ENCODE data around the gene EDEM3. TPM values are rescaled to one million over a fixed set of nuclear protein-coding genes. Genes with fewer than 3 reads are reported as not detected.
"Not testable (repeated sequence)": the region's sequence is repeated elsewhere in the genome, so short reads cannot be mapped to it uniquely, and the experiment has no call there.

The EDEM3 gene
- total RNA-seq, 1 donor from 2014 or later, result 88.4 TPM

- no peak for DNase-seq (ENCODE audit: low spot score)
Observed at GRCh38 chr1:184769241-184769640, 14.6 kb upstream of the EDEM3 start.

- DNase-seq (ENCODE audit: low spot score), result no peak
Observed at GRCh38 chr1:184768467-184768866, 13.8 kb upstream of the EDEM3 start.

- no peak for DNase-seq (ENCODE audit: low spot score)
Observed at GRCh38 chr1:184767591-184767990, 12.9 kb upstream of the EDEM3 start.

- no peak for DNase-seq (ENCODE audit: low spot score)
Observed at GRCh38 chr1:184764483-184764882, 9.8 kb upstream of the EDEM3 start.

- not testable (repeated sequence) for DNase-seq (ENCODE audit: low spot score)
Observed at GRCh38 chr1:184763520-184763919, 8.9 kb upstream of the EDEM3 start.

GRCh38 chr1:184761969-184762485 lies 7.4 kb upstream of the EDEM3 start:
- no peak for DNase-seq (ENCODE audit: low spot score)

- DNase-seq (ENCODE audit: low spot score), result no peak
Observed at GRCh38 chr1:184759651-184760050, 5.0 kb upstream of the EDEM3 start.

GRCh38 chr1:184759112-184759511 lies 4.5 kb upstream of the EDEM3 start:
- no peak for DNase-seq (ENCODE audit: low spot score)

GRCh38 chr1:184757891-184758290 lies 3.2 kb upstream of the EDEM3 start:
- no peak for DNase-seq (ENCODE audit: low spot score)

- no peak for DNase-seq (ENCODE audit: low spot score)
Observed at GRCh38 chr1:184757406-184757805, 2.7 kb upstream of the EDEM3 start.

GRCh38 chr1:184755226-184756065 lies 788 bp upstream of the EDEM3 start:
- no peak for DNase-seq (ENCODE audit: low spot score)

- peak; percentile 27 for DNase-seq (ENCODE audit: low spot score)
Observed at GRCh38 chr1:184753608-184754475, 816 bp downstream of the EDEM3 start.

GRCh38 chr1:184753117-184753516 lies 1.5 kb downstream of the EDEM3 start:
- DNase-seq (ENCODE audit: low spot score), result no peak

GRCh38 chr1:184752656-184753055 lies 2.0 kb downstream of the EDEM3 start:
- DNase-seq (ENCODE audit: low spot score), result no peak

GRCh38 chr1:184748740-184749139 lies 5.9 kb downstream of the EDEM3 start:
- DNase-seq (ENCODE audit: low spot score), result peak; percentile 71

- DNase-seq (ENCODE audit: low spot score), result no peak
Observed at GRCh38 chr1:184747089-184747955, 7.3 kb downstream of the EDEM3 start.

- no peak for DNase-seq (ENCODE audit: low spot score)
Observed at GRCh38 chr1:184745929-184746638, 8.6 kb downstream of the EDEM3 start.

GRCh38 chr1:184745110-184745509 lies 9.5 kb downstream of the EDEM3 start:
- DNase-seq (ENCODE audit: low spot score), result no peak

GRCh38 chr1:184743062-184743756 lies 11.4 kb downstream of the EDEM3 start:
- DNase-seq (ENCODE audit: low spot score), result no peak

- no peak for DNase-seq (ENCODE audit: low spot score)
Observed at GRCh38 chr1:184740344-184740743, 14.3 kb downstream of the EDEM3 start.
